Effector memory CD4-positive, alpha-beta T cell (primary cell): ENCODE data around the gene SMIM3.
"Not testable (repeated sequence)": the region's sequence is repeated elsewhere in the genome, so short reads cannot be mapped to it uniquely, and the experiment has no call there.

Experiments
- DNase-seq, 3 donors: peaks; one replicate each; pipeline ENCODE4 v3.0.0-alpha.2; 2020
- H3K27ac ChIP-seq: 2 replicates; pipeline ENCODE4 v1.7.0; 2013; ENCODE audit warnings: mild to moderate bottlenecking, low read length, moderate library complexity; ENCODE audit not compliant: insufficient read depth, poor library complexity, severe bottlenecking
- H3K27me3 ChIP-seq: replicated peaks from 2 replicates; pipeline ENCODE4 v1.7.0; 2013; ENCODE audit warnings: mild to moderate bottlenecking, low read length; ENCODE audit not compliant: insufficient read depth, control insufficient read depth, poor library complexity, severe bottlenecking
- H3K36me3 ChIP-seq: 2 replicates; pipeline ENCODE4 v1.7.0; 2013; ENCODE audit warnings: mild to moderate bottlenecking, low read length, moderate library complexity; ENCODE audit not compliant: control insufficient read depth, insufficient read depth
- H3K4me1 ChIP-seq: 2 replicates; pipeline ENCODE4 v1.7.0; 2013; ENCODE audit warnings: low read length, mild to moderate bottlenecking; ENCODE audit not compliant: control insufficient read depth, insufficient read depth, poor library complexity, severe bottlenecking
- H3K4me3 ChIP-seq: 2 replicates; pipeline ENCODE4 v1.7.0; 2013; ENCODE audit warnings: low read length, low read depth, mild to moderate bottlenecking; ENCODE audit not compliant: insufficient read depth, poor library complexity, severe bottlenecking
- H3K9me3 ChIP-seq: 2 replicates; pipeline ENCODE4 v1.7.0; 2013; ENCODE audit warnings: mild to moderate bottlenecking, low read length, moderate library complexity; ENCODE audit not compliant: control insufficient read depth

The SMIM3 gene

GRCh38 chr5:150829744-150830143 is 51.2 kb downstream of the SMIM3 start:
- Histone ChIP-seq H3K27me3 (no peaks in the 10 kb centered on the region), H3K36me3 (no peaks in the 10 kb centered on the region), H3K9me3 (peaks cover 6% of the 10 kb centered on the region), H3K4me3 (no peak overlapping the region), H3K4me1 (no peaks in the 10 kb centered on the region), H3K27ac (no peak overlapping the region)
- no peak for DNase-seq

DNA sequence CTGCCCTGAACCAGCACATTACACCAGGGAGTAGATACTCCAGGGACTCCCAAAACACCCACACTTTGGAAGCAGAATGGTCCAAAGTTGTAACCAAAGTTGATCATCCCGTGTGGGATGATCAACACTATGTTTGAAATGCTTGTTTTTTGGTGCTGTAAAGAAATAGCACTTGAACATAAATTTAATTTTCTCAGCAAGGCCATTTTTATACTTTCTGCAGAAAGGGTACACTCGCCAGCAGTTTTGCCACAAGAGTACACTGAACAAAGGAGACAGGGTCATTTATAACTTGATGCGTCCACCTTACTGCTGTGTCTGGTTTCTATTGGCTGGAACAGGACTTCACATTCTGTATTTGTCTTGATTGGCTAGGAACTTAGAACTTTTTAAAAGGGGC is 53.3 kb downstream of the SMIM3 start:
- not testable (repeated sequence) for DNase-seq, H3K9me3 ChIP-seq, H3K27me3 ChIP-seq, H3K36me3 ChIP-seq, H3K4me3 ChIP-seq, H3K4me1 ChIP-seq, H3K27ac ChIP-seq

- H3K36me3 ChIP-seq: no peaks in the 10 kb centered on the region
- H3K27me3 ChIP-seq: no peaks in the 10 kb centered on the region
- DNase-seq: no peak
- no peak overlapping the region for H3K4me3 ChIP-seq
- H3K27ac ChIP-seq: no peak overlapping the region
- no peaks in the 10 kb centered on the region for H3K4me1 ChIP-seq
- peaks cover 6% of the 10 kb centered on the region for H3K9me3 ChIP-seq
Observed at GRCh38 chr5:150836064-150836463, 57.5 kb downstream of the SMIM3 start.

- Histone ChIP-seq H3K27me3 (no peaks in the 10 kb centered on the region), H3K9me3 (no peaks in the 10 kb centered on the region), H3K36me3 (no peaks in the 10 kb centered on the region), H3K27ac (no peak overlapping the region), H3K4me3 (no peak overlapping the region), H3K4me1 (no peaks in the 10 kb centered on the region)
- no peak for DNase-seq
Observed at GRCh38 chr5:150836703-150837102, 58.1 kb downstream of the SMIM3 start.

DNA sequence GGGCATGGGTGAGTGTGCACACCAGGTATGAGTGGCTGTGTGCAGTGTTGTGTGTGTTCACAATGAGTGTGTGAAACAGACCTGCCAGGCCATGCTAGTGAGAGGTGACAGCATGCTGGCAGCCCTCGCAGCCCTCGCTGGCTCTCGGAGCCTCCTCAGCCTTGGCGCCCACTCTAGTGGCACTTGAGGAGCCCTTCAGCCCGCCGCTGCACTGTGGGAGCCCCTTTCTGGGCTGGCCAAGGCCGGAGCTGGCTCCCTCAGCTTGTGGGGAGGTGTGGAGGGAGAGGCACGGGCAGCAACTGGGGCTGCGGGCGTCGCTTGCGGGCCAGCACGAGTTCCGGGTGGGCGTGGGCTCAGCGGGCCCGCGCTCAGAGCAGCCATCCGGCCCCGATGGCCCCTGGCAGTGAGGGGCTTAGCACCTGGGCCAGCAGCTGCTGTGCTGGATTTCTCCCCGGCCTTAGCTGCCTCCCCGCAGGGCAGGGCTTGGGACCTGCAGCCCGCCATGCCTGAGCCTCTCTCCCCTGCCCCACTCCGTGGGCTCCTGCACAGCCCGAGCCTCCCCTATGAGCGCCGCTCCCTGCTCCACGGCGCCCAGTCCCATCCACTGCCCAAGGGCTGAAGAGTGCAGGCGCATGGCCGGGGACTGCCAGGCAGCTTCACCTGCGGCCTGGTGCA is 66.8 kb downstream of the SMIM3 start:
- H3K9me3 ChIP-seq, H3K27ac ChIP-seq, H3K4me1 ChIP-seq, H3K36me3 ChIP-seq, H3K27me3 ChIP-seq, H3K4me3 ChIP-seq, DNase-seq: not testable (repeated sequence)

DNA sequence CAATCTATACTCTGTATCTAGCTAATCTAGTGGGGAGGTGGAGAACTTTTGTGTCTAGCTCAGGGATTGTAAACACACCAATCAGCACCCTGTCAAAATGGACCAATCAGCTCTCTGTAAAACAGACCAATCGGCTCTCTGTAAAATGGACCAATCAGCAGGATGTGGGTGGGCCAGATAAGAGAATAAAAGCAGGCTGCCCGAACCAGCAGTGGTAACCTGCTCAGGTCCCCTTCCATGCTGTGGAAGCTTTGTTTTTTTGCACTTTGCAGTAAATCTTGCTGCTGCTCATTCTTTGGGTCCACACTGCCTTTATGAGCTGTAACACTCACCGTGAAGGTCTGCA is 67.7 kb downstream of the SMIM3 start, which contains the start of gene IRGM:
Gene IRGM (plus strand): TSS at position 214 of the 346 bp plus-strand sequence. CDS start 1,603 bp downstream, outside the sequence.
- Histone ChIP-seq H3K27ac (peak within 1 kb of the TSS; percentile 48), H3K4me3 (peak within 1 kb of the TSS; percentile 16)
- H3K27me3 ChIP-seq, H3K36me3 ChIP-seq, H3K9me3 ChIP-seq, H3K4me1 ChIP-seq: not testable (repeated sequence)
- peak in 2 of 3 donors; percentile 8 to 14 for DNase-seq
